ENCODE data around the gene TSPAN14. TPM values are rescaled to one million over a fixed set of nuclear protein-coding genes. Genes with fewer than 3 reads are reported as not detected.

The TSPAN14 gene
- total RNA-seq, 3 donors from 2014 or later, result 75.5 to 96.5 (median 81.0) TPM

DNA sequence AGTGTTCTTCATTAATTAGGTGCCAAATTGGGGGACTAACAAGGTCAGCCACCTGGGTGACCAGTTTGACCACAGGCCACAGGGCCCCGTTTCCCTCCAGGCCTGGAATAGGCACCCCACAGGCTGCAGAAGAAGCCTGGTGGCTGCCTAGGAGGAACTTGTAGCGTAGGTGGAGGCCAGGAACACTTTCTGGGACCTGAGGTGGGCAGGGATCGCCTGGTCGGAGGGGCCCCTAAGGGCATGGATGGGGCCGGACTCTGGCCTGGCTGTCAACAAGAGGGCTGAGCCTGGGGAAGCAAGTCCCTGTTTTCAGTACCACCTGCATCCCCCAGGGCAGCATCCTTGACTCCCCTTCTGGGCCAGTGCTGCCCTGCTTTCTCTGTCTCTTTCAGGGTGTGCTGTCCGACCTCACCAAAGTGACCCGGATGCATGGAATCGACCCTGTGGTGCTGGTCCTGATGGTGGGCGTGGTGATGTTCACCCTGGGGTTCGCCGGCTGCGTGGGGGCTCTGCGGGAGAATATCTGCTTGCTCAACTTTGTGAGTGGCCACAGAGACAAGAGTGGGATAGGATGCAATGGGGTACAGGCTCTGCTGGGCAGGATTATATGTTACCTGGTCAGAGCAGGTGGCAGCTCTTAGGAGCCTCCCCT, 52.9 kb downstream of the TSPAN14 start:
- TF ChIP-seq, protein P1, sequence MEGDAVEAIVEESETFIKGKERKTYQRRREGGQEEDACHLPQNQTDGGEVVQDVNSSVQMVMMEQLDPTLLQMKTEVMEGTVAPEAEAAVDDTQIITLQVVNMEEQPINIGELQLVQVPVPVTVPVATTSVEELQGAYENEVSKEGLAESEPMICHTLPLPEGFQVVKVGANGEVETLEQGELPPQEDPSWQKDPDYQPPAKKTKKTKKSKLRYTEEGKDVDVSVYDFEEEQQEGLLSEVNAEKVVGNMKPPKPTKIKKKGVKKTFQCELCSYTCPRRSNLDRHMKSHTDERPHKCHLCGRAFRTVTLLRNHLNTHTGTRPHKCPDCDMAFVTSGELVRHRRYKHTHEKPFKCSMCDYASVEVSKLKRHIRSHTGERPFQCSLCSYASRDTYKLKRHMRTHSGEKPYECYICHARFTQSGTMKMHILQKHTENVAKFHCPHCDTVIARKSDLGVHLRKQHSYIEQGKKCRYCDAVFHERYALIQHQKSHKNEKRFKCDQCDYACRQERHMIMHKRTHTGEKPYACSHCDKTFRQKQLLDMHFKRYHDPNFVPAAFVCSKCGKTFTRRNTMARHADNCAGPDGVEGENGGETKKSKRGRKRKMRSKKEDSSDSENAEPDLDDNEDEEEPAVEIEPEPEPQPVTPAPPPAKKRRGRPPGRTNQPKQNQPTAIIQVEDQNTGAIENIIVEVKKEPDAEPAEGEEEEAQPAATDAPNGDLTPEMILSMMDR (IDR thresholded peaks at IDR 0.05), result no peak
- no peak for DNase-seq
- H3K4me3 ChIP-seq, result no peak overlapping the region
- H3K9me3 ChIP-seq, result no peaks in the 10 kb centered on the region
- H3K4me1 ChIP-seq (ENCODE audit: low read depth), result peaks cover 40% of the 10 kb centered on the region
- no peaks in the 10 kb centered on the region for H3K36me3 ChIP-seq (ENCODE audit: low read depth)
- intact Hi-C loops (cut with DNase I, micrococcal nuclease), result loop anchor here in 1 of 2 donors (5.0 kb wide), 2 partner anchors 60 to 120 kb away; no protein-coding TSS in a partner anchor
- ATAC-seq, result no peak

DNA sequence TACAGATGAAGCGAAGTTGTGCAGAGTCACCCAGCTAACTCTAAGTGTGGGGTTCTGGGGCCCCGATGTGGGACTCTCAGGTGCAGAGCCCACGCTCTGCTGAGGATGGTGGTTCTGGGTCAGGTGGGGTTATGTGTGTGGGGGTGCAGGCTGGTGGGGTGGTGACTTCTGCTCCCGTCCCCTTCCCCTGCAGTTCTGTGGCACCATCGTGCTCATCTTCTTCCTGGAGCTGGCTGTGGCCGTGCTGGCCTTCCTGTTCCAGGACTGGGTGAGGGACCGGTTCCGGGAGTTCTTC, 54.9 kb downstream of the TSPAN14 start:
- ATAC-seq (no peak), DNase-seq (no peak)
- Histone ChIP-seq H3K4me3 (no peak overlapping the region), H3K9me3 (no peaks in the 10 kb centered on the region), H3K4me1 (ENCODE audit: low read depth) (peaks cover 19% of the 10 kb centered on the region), H3K36me3 (ENCODE audit: low read depth) (no peaks in the 10 kb centered on the region)
- intact Hi-C loops (cut with DNase I, micrococcal nuclease), result loop anchor here in 1 of 2 donors (5.0 kb wide), 2 partner anchors 62 to 122 kb away; no protein-coding TSS in a partner anchor
- TF ChIP-seq, protein P1 (IDR thresholded peaks at IDR 0.05), result no peak

DNA sequence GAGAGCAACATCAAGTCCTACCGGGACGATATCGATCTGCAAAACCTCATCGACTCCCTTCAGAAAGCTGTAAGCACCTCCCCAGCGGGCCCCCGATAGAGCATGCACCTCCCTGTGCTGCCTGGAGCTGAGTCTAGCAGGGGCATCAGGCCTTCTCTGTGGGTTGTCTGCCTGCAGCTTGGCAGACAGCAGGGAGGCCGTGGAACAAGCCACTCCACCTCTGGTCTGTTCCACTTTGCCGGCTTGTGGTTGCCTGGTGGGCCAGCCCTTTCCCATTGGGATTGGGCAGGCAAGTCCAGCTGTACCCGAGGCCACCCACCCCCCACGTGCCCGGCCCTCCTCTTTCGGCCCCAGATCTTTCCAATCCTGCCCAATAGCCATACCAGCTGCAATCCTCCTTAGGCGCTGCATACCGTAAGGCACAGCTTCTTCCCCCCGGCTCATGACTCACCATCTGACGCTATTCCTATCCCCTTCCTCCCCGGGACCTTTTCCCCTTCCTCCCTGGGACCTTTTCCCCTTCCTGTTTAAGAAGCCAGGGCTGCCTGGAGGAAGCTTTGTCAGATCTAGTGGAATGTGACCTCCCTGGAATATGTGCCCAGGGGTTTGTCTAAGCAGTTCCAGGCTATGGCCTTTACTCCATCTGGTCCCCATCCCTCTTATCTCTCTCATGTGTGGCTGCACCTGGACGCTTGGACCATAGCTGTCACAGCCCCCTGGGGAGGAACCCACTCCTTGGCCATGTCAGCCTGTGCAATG, 55.5 kb downstream of the TSPAN14 start:
- peaks cover 13% of the 10 kb centered on the region for H3K4me1 ChIP-seq (ENCODE audit: low read depth)
- ATAC-seq, result no peak
- DNase-seq, result no peak
- no peak overlapping the region for H3K4me3 ChIP-seq
- intact Hi-C loops (cut with DNase I, micrococcal nuclease), result loop anchor here in 1 of 2 donors (5.0 kb wide), 2 partner anchors 62 to 122 kb away; no protein-coding TSS in a partner anchor
- H3K9me3 ChIP-seq, result no peaks in the 10 kb centered on the region
- no peaks in the 10 kb centered on the region for H3K36me3 ChIP-seq (ENCODE audit: low read depth)
- TF ChIP-seq, protein P1 (IDR thresholded peaks at IDR 0.05), result no peak

DNA sequence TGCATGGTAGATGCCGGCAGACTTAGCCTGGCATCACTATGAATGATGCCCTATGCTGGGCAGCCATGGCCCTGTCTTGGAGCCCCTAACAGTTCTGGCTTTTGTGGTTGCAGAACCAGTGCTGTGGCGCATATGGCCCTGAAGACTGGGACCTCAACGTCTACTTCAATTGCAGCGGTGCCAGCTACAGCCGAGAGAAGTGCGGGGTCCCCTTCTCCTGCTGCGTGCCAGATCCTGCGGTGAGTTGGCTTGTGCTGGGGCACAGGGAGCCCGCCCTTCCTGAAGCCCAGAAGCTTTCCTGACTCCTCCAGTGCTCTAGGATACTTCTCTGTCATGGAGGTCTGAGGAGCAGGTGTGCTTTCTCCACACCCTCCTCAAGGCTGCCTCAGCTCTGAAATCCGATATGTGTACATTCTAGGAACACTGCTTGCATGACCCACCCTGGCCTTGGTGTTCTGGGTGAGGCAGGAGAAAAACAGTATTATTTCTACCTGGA, 58.0 kb downstream of the TSPAN14 start:
- intact Hi-C loops (cut with DNase I, micrococcal nuclease), result no loop called here
- TF ChIP-seq, protein P1 (IDR thresholded peaks at IDR 0.05), result no peak
- Histone ChIP-seq H3K36me3 (ENCODE audit: low read depth) (peaks cover 3% of the 10 kb centered on the region), H3K9me3 (no peaks in the 10 kb centered on the region), H3K4me3 (no peak overlapping the region), H3K4me1 (ENCODE audit: low read depth) (no peaks in the 10 kb centered on the region)
- no peak for ATAC-seq
- no peak for DNase-seq

DNA sequence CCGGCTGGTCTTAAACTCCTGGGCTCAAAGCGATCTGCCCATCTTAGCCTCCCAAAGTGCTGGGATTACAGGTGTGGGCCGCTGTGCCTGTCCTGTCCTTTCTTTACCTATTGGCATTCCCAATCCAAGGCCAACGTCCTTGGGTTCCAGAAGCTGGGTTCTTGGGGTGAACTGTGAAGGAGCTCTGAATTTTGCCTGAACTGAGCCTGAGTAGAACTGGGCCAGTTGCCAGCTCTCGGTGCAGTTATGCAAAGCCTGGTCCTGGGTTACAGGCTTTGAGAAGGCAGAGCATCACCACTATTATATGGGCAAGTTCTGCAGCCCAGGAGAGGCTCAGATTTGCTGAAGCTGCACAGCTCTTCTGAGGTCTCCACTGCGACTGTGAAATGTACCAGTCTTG, 59.0 kb downstream of the TSPAN14 start:
- DNase-seq (no peak), ATAC-seq (no peak)
- no peaks in the 10 kb centered on the region for H3K9me3 ChIP-seq
- no peaks in the 10 kb centered on the region for H3K4me1 ChIP-seq (ENCODE audit: low read depth)
- no peak overlapping the region for H3K4me3 ChIP-seq
- intact Hi-C loops (cut with DNase I, micrococcal nuclease), result no loop called here
- peaks cover 3% of the 10 kb centered on the region for H3K36me3 ChIP-seq (ENCODE audit: low read depth)
- TF ChIP-seq, protein P1 (IDR thresholded peaks at IDR 0.05), result no peak
